ENCODE data around the gene NUP214.
A peak's percentile ranks its signal among the peaks of the same experiment; 100 is the strongest.

- TF ChIP-seq, protein P1, sequence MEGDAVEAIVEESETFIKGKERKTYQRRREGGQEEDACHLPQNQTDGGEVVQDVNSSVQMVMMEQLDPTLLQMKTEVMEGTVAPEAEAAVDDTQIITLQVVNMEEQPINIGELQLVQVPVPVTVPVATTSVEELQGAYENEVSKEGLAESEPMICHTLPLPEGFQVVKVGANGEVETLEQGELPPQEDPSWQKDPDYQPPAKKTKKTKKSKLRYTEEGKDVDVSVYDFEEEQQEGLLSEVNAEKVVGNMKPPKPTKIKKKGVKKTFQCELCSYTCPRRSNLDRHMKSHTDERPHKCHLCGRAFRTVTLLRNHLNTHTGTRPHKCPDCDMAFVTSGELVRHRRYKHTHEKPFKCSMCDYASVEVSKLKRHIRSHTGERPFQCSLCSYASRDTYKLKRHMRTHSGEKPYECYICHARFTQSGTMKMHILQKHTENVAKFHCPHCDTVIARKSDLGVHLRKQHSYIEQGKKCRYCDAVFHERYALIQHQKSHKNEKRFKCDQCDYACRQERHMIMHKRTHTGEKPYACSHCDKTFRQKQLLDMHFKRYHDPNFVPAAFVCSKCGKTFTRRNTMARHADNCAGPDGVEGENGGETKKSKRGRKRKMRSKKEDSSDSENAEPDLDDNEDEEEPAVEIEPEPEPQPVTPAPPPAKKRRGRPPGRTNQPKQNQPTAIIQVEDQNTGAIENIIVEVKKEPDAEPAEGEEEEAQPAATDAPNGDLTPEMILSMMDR (IDR thresholded peaks at IDR 0.05; ENCODE audit: low read depth, low read length, poor library complexity, severe bottlenecking) = peak; percentile 32
- TF ChIP-seq EZH2phosphoT487 (IDR thresholded peaks at IDR 0.05; ENCODE audit: borderline replicate concordance, low read length) = no peak
Observed at GRCh38 chr9:131273146-131273855, 147.9 kb downstream of the NUP214 start.
